Ovary (tissue), 3 donors: ENCODE measurements around the gene PCDHGC5.

Experiments used
- CTCF ChIP-seq, 3 donors: fragments of 450-650 bp in 2 of 3; fragments of 200-600 bp in 1 of 3; IDR thresholded peaks; one replicate each; pipeline versions ENCODE4 v1.5.1 to v1.8.0; 2016 to 2022; ENCODE audit warnings: antibody characterized with exemption in 3 of 3, mild to moderate bottlenecking in 1 of 3
- EP300 ChIP-seq: sonication (generic); formaldehyde crosslinking; IDR thresholded peaks from one replicate; pipeline ENCODE4 v1.6.1; 2017; ENCODE audit warnings: antibody characterized with exemption
- donor health status: DM: no; HTN: no; CAD: no.

GRCh38 chr5:141529002-141529401 is 40.1 kb downstream of the PCDHGC5 start:
- TF ChIP-seq CTCF (IDR thresholded peaks at IDR 0.05): no peak
- no peak for TF ChIP-seq EP300
